Activated CD8-positive, alpha-beta memory T cell treated with anti-CD3 and anti-CD28 coated beads, Interleukin-2, amount 10 ng/mL, durations not matched to agents 7 days and 5 days (primary cell): ENCODE measurements around the gene FOXL2NB. TPM values are rescaled to one million over a fixed set of nuclear protein-coding genes. Genes with fewer than 3 reads are reported as not detected.

Experiments
- ATAC-seq: fragments of 150-1000 bp; cut with Tn5 transposase; one replicate; pipeline ENCODE4 v1.10.0; 2021; ENCODE audit warnings: moderate library complexity
- CTCF ChIA-PET: fragments of 350-600 bp; sonication (Branson Sonifier 250); formaldehyde crosslinking; loops from one replicate; lab custom pipeline; 2021; ENCODE audit warnings: antibody characterized with exemption; lab: Charles Lee
- DNase-seq: peaks from one replicate; pipeline ENCODE4 v3.0.0-alpha.2; 2020
- H3K27ac Mint-ChIP-seq: one replicate; pipeline ENCODE4 v1.8.0; 2021; ENCODE audit warnings: mild to moderate bottlenecking, mixed read lengths
- H3K27me3 Mint-ChIP-seq: one replicate; pipeline ENCODE4 v1.8.0; 2021; ENCODE audit warnings: mixed read lengths
- H3K36me3 Mint-ChIP-seq: one replicate; pipeline ENCODE4 v1.8.0; 2021; ENCODE audit warnings: mild to moderate bottlenecking, mixed read lengths
- H3K4me1 Mint-ChIP-seq: one replicate; pipeline ENCODE4 v1.8.0; 2021; ENCODE audit warnings: mixed read lengths
- H3K4me3 Mint-ChIP-seq: one replicate; pipeline ENCODE4 v1.8.0; 2021; ENCODE audit warnings: mild to moderate bottlenecking, moderate library complexity, mixed read lengths
- H3K9me3 Mint-ChIP-seq: one replicate; pipeline ENCODE4 v1.8.0; 2022; ENCODE audit warnings: low read depth, mixed read lengths
- total RNA-seq, 2 experiments: library from RNA; stranded (reverse); gene quantifications; one replicate each; pipeline ENCODE4 v1.2.3, GENCODE V29; 2021

Gene FOXL2NB
- total RNA-seq, 2 experiments from 2014 or later: not detected

GRCh38 chr3:138943724-138944653 lies 3.0 kb upstream of the FOXL2NB start:
- Mint-ChIP-seq H3K9me3 (no peaks in the 10 kb centered on the region), H3K36me3 (peaks cover 2% of the 10 kb centered on the region), H3K4me1 (peaks cover 24% of the 10 kb centered on the region), H3K4me3 (no peak overlapping the region), H3K27me3 (peaks cover 89% of the 10 kb centered on the region), H3K27ac (peak overlapping the region; percentile 57)
- no peak for ATAC-seq
- CTCF ChIA-PET: interaction anchor here (1.0 to 5.5 kb wide), 4 partner anchors 9 to 446 kb away, joined by 3 to 45 read pairs (median 4); partner anchors contain the start of gene COPB2
- DNase-seq: no peak

- DNase-seq: no peak
- Mint-ChIP-seq H3K9me3 (no peaks in the 10 kb centered on the region), H3K27ac (peak overlapping the region; percentile 57), H3K4me1 (peaks cover 26% of the 10 kb centered on the region), H3K27me3 (peaks cover 89% of the 10 kb centered on the region), H3K36me3 (peaks cover 2% of the 10 kb centered on the region), H3K4me3 (no peak overlapping the region)
- no peak for ATAC-seq
- CTCF ChIA-PET: interaction anchor here (1.0 to 5.5 kb wide), 4 partner anchors 9 to 445 kb away, joined by 3 to 45 read pairs (median 4); partner anchors contain the start of gene COPB2
Measured at GRCh38 chr3:138944654-138944928, 2.4 kb upstream of the FOXL2NB start.

- Mint-ChIP-seq H3K4me3 (peak overlapping the region; percentile 42), H3K27ac (peak overlapping the region; percentile 66), H3K4me1 (peaks cover 26% of the 10 kb centered on the region), H3K27me3 (peaks cover 87% of the 10 kb centered on the region), H3K9me3 (no peaks in the 10 kb centered on the region), H3K36me3 (peaks cover 2% of the 10 kb centered on the region)
- peak; percentile 27 for ATAC-seq
- DNase-seq: no peak
- CTCF ChIA-PET: interaction anchor here (1.2 to 5.5 kb wide), 3 partner anchors 10 to 384 kb away, joined by 3 to 45 read pairs (median 4); no protein-coding TSS in a partner anchor
Measured at GRCh38 chr3:138944929-138945708, 1.9 kb upstream of the FOXL2NB start.

GRCh38 chr3:138945709-138946662 lies 1.0 kb upstream of the FOXL2NB start:
- no peak overlapping the region for H3K4me3 Mint-ChIP-seq
- peak overlapping the region; percentile 46 for H3K27ac Mint-ChIP-seq
- peaks cover 31% of the 10 kb centered on the region for H3K4me1 Mint-ChIP-seq
- peak; percentile 11 for ATAC-seq
- CTCF ChIA-PET: interaction anchor here (1.3 to 5.5 kb wide), 3 partner anchors 11 to 30 kb away, joined by 4 to 45 read pairs (median 4); no protein-coding TSS in a partner anchor
- peaks cover 2% of the 10 kb centered on the region for H3K36me3 Mint-ChIP-seq
- peaks cover 87% of the 10 kb centered on the region for H3K27me3 Mint-ChIP-seq
- no peaks in the 10 kb centered on the region for H3K9me3 Mint-ChIP-seq
- DNase-seq: no peak

GRCh38 chr3:138947495-138948121 lies 591 bp downstream of the FOXL2NB start:
- no peak for ATAC-seq
- H3K27me3 Mint-ChIP-seq: peaks cover 85% of the 10 kb centered on the region
- H3K9me3 Mint-ChIP-seq: no peaks in the 10 kb centered on the region
- H3K4me3 Mint-ChIP-seq: no peak overlapping the region
- peaks cover 30% of the 10 kb centered on the region for H3K4me1 Mint-ChIP-seq
- no peak for DNase-seq
- H3K27ac Mint-ChIP-seq: peak overlapping the region; percentile 12
- H3K36me3 Mint-ChIP-seq: peaks cover 2% of the 10 kb centered on the region
- CTCF ChIA-PET: interaction anchor here (1.0 to 5.5 kb wide), 3 partner anchors 12 to 381 kb away, joined by 3 to 45 read pairs (median 4); no protein-coding TSS in a partner anchor

GRCh38 chr3:138948371-138949001 lies 1.5 kb downstream of the FOXL2NB start:
- ATAC-seq (no peak), DNase-seq (no peak)
- Mint-ChIP-seq H3K27ac (no peak overlapping the region), H3K4me1 (peaks cover 29% of the 10 kb centered on the region), H3K27me3 (peaks cover 76% of the 10 kb centered on the region), H3K9me3 (no peaks in the 10 kb centered on the region), H3K36me3 (peaks cover 2% of the 10 kb centered on the region), H3K4me3 (no peak overlapping the region)
- CTCF ChIA-PET: interaction anchor here (1.0 to 5.5 kb wide), 2 partner anchors 13 to 380 kb away, joined by 3 to 45 read pairs; no protein-coding TSS in a partner anchor

GRCh38 chr3:138949002-138949418 lies 2.0 kb downstream of the FOXL2NB start:
- peaks cover 74% of the 10 kb centered on the region for H3K27me3 Mint-ChIP-seq
- no peaks in the 10 kb centered on the region for H3K9me3 Mint-ChIP-seq
- CTCF ChIA-PET: interaction anchor here (5.5 kb wide), 1 partner anchor 14 kb away, joined by 45 read pairs; no protein-coding TSS in a partner anchor
- no peak for DNase-seq
- H3K36me3 Mint-ChIP-seq: peaks cover 2% of the 10 kb centered on the region
- ATAC-seq: no peak
- H3K4me1 Mint-ChIP-seq: peaks cover 25% of the 10 kb centered on the region
- H3K4me3 Mint-ChIP-seq: no peak overlapping the region
- H3K27ac Mint-ChIP-seq: no peak overlapping the region

- Mint-ChIP-seq H3K9me3 (no peaks in the 10 kb centered on the region), H3K27ac (no peak overlapping the region), H3K4me1 (peaks cover 20% of the 10 kb centered on the region), H3K4me3 (no peak overlapping the region), H3K36me3 (peaks cover 2% of the 10 kb centered on the region), H3K27me3 (peaks cover 70% of the 10 kb centered on the region)
- DNase-seq (no peak), ATAC-seq (no peak)
- CTCF ChIA-PET: interaction anchor here (1.1 to 5.5 kb wide), 4 partner anchors 13 to 380 kb away, joined by 5 to 45 read pairs (median 12); no protein-coding TSS in a partner anchor
Measured at GRCh38 chr3:138949445-138950005, 2.5 kb downstream of the FOXL2NB start.

- H3K27me3 Mint-ChIP-seq: peaks cover 69% of the 10 kb centered on the region
- no peak for DNase-seq
Measured at GRCh38 chr3:138950006-138950644, 3.1 kb downstream of the FOXL2NB start.

GRCh38 chr3:138950701-138951100 lies 3.7 kb downstream of the FOXL2NB start:
- Mint-ChIP-seq H3K27me3 (peaks cover 65% of the 10 kb centered on the region), H3K4me1 (peaks cover 13% of the 10 kb centered on the region), H3K4me3 (no peak overlapping the region), H3K36me3 (no peaks in the 10 kb centered on the region), H3K27ac (no peak overlapping the region), H3K9me3 (no peaks in the 10 kb centered on the region)
- ATAC-seq (no peak), DNase-seq (no peak)
- CTCF ChIA-PET: interaction anchor here (1.1 to 3.3 kb wide), 4 partner anchors 15 to 380 kb away, joined by 3 to 12 read pairs (median 8); no protein-coding TSS in a partner anchor

More at GRCh38 chr3:138950006-138950644, 3.1 kb downstream of the FOXL2NB start:
- CTCF ChIA-PET: interaction anchor here (1.1 to 3.3 kb wide), 3 partner anchors 14 to 379 kb away, joined by 5 to 12 read pairs (median 12); no protein-coding TSS in a partner anchor
- peaks cover 16% of the 10 kb centered on the region for H3K4me1 Mint-ChIP-seq
- no peaks in the 10 kb centered on the region for H3K9me3 Mint-ChIP-seq
- peak; percentile 37 for ATAC-seq
- peaks cover 1% of the 10 kb centered on the region for H3K36me3 Mint-ChIP-seq
- no peak overlapping the region for H3K4me3 Mint-ChIP-seq
- H3K27ac Mint-ChIP-seq: no peak overlapping the region

GRCh38 chr3:138960417-138960852 lies 13.4 kb downstream of the FOXL2NB start:
- Mint-ChIP-seq H3K36me3 (no peaks in the 10 kb centered on the region), H3K27me3 (peaks cover 56% of the 10 kb centered on the region), H3K4me3 (peak overlapping the region; percentile 24), H3K4me1 (peaks cover 11% of the 10 kb centered on the region), H3K27ac (no peak overlapping the region), H3K9me3 (peaks cover 3% of the 10 kb centered on the region)
- ATAC-seq (no peak), DNase-seq (no peak)
- CTCF ChIA-PET: interaction anchor here (1.2 kb wide), 1 partner anchor 45 kb away, joined by 4 read pairs; no protein-coding TSS in a partner anchor
